ENCODE results near the gene LIN7A.

Gene LIN7A

GRCh38 chr12:80858356-80858755, 79.4 kb downstream of the LIN7A start:
- peak in 1 of 2 donors; percentile 19 for DNase-seq (ENCODE audit: low read depth in 2 of 2)
- no peak overlapping the region for H3K4me3 ChIP-seq (replicated peaks in 1 of 2; ENCODE audit: low read depth in 2 of 2, low read length in 2 of 2)
- no peak for TF ChIP-seq CTCF (IDR thresholded peaks at IDR 0.05; ENCODE audit: low read depth, low read length)

- no peak overlapping the region for H3K4me3 ChIP-seq (replicated peaks in 1 of 2; ENCODE audit: low read depth in 2 of 2, low read length in 2 of 2)
- peak in 1 of 2 donors; percentile 34 for DNase-seq (ENCODE audit: low read depth in 2 of 2)
- no peak for TF ChIP-seq CTCF (IDR thresholded peaks at IDR 0.05; ENCODE audit: low read depth, low read length)
These were observed 80.4 kb downstream of the LIN7A start for GRCh38 chr12:80857311-80857710.

GRCh38 chr12:80849337-80849736, 88.4 kb downstream of the LIN7A start:
- TF ChIP-seq CTCF (IDR thresholded peaks at IDR 0.05; ENCODE audit: low read depth, low read length), result no peak
- H3K4me3 ChIP-seq (replicated peaks in 1 of 2; ENCODE audit: low read depth in 2 of 2, low read length in 2 of 2), result no peak overlapping the region
- no peak for DNase-seq (ENCODE audit: low read depth in 2 of 2)

- peak in 1 of 2 donors; percentile 7 for DNase-seq (ENCODE audit: low read depth in 2 of 2)
- H3K4me3 ChIP-seq (replicated peaks in 1 of 2; ENCODE audit: low read depth in 2 of 2, low read length in 2 of 2), result no peak overlapping the region
- TF ChIP-seq CTCF (IDR thresholded peaks at IDR 0.05; ENCODE audit: low read depth, low read length), result no peak
These were observed 88.9 kb downstream of the LIN7A start for GRCh38 chr12:80848858-80849257.

- no peak for DNase-seq (ENCODE audit: low read depth in 2 of 2)
- no peak overlapping the region for H3K4me3 ChIP-seq (replicated peaks in 1 of 2; ENCODE audit: low read depth in 2 of 2, low read length in 2 of 2)
- TF ChIP-seq CTCF (IDR thresholded peaks at IDR 0.05; ENCODE audit: low read depth, low read length), result no peak
These were observed 90.2 kb downstream of the LIN7A start for GRCh38 chr12:80847575-80847974.

GRCh38 chr12:80846952-80847351, 90.8 kb downstream of the LIN7A start:
- no peak overlapping the region for H3K4me3 ChIP-seq (replicated peaks in 1 of 2; ENCODE audit: low read depth in 2 of 2, low read length in 2 of 2)
- TF ChIP-seq CTCF (IDR thresholded peaks at IDR 0.05; ENCODE audit: low read depth, low read length), result no peak
- no peak for DNase-seq (ENCODE audit: low read depth in 2 of 2)

GRCh38 chr12:80845639-80846038, 92.1 kb downstream of the LIN7A start:
- no peak for TF ChIP-seq CTCF (IDR thresholded peaks at IDR 0.05; ENCODE audit: low read depth, low read length)
- DNase-seq (ENCODE audit: low read depth in 2 of 2), result no peak
- no peak overlapping the region for H3K4me3 ChIP-seq (replicated peaks in 1 of 2; ENCODE audit: low read depth in 2 of 2, low read length in 2 of 2)

Data from cardiac fibroblast (primary cell).